CD4-positive, alpha-beta T cell treated with Interleukin-17A for 4 hours (primary cell): ENCODE results near the gene PDK2.
"Not testable (repeated sequence)": the region's sequence is repeated elsewhere in the genome, so short reads cannot be mapped to it uniquely, and the experiment has no call there.

Experiments used
- DNase-seq: peaks from one replicate; pipeline ENCODE4 v3.0.0-alpha.2; 2020; ENCODE audit warnings: mixed read lengths

Gene PDK2

GRCh38 chr17:50059256-50059655 is 35.9 kb upstream of the PDK2 start:
- no peak for DNase-seq

- DNase-seq, result no peak
Observed at GRCh38 chr17:50059759-50060273, 35.3 kb upstream of the PDK2 start.

GRCh38 chr17:50060951-50061712 is 34.0 kb upstream of the PDK2 start:
- DNase-seq, result no peak

GRCh38 chr17:50061713-50062045 is 33.5 kb upstream of the PDK2 start:
- DNase-seq, result not testable (repeated sequence)

GRCh38 chr17:50062293-50063243 is 32.6 kb upstream of the PDK2 start:
- DNase-seq, result no peak

GRCh38 chr17:50063561-50064252 is 31.4 kb upstream of the PDK2 start:
- no peak for DNase-seq

GRCh38 chr17:50064253-50065001 is 30.7 kb upstream of the PDK2 start:
- DNase-seq, result no peak

- DNase-seq, result no peak
Observed at GRCh38 chr17:50065056-50065455, 30.1 kb upstream of the PDK2 start.

- no peak for DNase-seq
Observed at GRCh38 chr17:50066995-50067394, 28.2 kb upstream of the PDK2 start.

- no peak for DNase-seq
Observed at GRCh38 chr17:50067996-50068395, 27.2 kb upstream of the PDK2 start.

GRCh38 chr17:50070908-50071680 is 24.1 kb upstream of the PDK2 start:
- no peak for DNase-seq

- DNase-seq, result no peak
Observed at GRCh38 chr17:50071692-50072091, 23.5 kb upstream of the PDK2 start.

- no peak for DNase-seq
Observed at GRCh38 chr17:50072130-50072529, 23.0 kb upstream of the PDK2 start.

GRCh38 chr17:50072925-50073324 is 22.2 kb upstream of the PDK2 start:
- no peak for DNase-seq

- no peak for DNase-seq
Observed at GRCh38 chr17:50074227-50074626, 20.9 kb upstream of the PDK2 start.

- DNase-seq, result no peak
Observed at GRCh38 chr17:50075446-50076032, 19.6 kb upstream of the PDK2 start.

GRCh38 chr17:50076221-50076590 is 18.9 kb upstream of the PDK2 start:
- DNase-seq, result no peak

GRCh38 chr17:50076591-50077235 is 18.4 kb upstream of the PDK2 start:
- DNase-seq, result no peak

- no peak for DNase-seq
Observed at GRCh38 chr17:50078430-50078829, 16.7 kb upstream of the PDK2 start.

GRCh38 chr17:50079334-50080095 is 15.6 kb upstream of the PDK2 start:
- peak; percentile 18 for DNase-seq
